DND-41 (cell line): Measurements from ENCODE around the gene APOOL.
"Not testable (repeated sequence)": the region's sequence is repeated elsewhere in the genome, so short reads cannot be mapped to it uniquely, and the experiment has no call there.

Source experiments
- EZH2 ChIP-seq: IDR thresholded peaks from 3 replicates; pipeline ENCODE4 v1.6.1; 2012; ENCODE audit warnings: borderline replicate concordance, low read depth, mild to moderate bottlenecking, moderate library complexity, low read length, inconsistent platforms; ENCODE audit not compliant: severe bottlenecking
- TF ChIP-seq, protein P1 (sequence below): IDR thresholded peaks from 2 replicates; pipeline ENCODE4 v1.5.1; 2012; ENCODE audit warnings: borderline replicate concordance, low read length, moderate library complexity, mild to moderate bottlenecking; ENCODE audit not compliant: poor library complexity, severe bottlenecking; ENCODE audit errors: extremely low read depth

DNA sequence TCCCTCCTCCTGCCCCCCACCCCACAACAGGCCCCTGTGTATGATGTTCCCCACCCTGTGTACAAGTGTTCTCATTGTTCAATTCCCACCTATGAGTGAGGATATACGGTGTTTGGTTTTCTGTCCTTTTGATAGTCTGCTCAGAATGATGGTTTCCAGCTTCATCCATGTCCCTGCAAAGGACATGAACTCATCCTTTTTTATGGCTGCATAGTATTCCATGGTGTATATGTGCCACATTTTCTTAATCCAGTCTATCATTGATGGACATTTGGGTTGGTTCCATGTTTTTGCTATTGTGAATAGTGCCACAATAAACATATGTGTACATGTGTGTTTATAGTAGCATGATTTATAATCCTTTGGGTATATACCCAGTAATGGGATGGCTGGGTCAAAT, 73.6 kb downstream of the APOOL start:
- TF ChIP-seq, protein P1, sequence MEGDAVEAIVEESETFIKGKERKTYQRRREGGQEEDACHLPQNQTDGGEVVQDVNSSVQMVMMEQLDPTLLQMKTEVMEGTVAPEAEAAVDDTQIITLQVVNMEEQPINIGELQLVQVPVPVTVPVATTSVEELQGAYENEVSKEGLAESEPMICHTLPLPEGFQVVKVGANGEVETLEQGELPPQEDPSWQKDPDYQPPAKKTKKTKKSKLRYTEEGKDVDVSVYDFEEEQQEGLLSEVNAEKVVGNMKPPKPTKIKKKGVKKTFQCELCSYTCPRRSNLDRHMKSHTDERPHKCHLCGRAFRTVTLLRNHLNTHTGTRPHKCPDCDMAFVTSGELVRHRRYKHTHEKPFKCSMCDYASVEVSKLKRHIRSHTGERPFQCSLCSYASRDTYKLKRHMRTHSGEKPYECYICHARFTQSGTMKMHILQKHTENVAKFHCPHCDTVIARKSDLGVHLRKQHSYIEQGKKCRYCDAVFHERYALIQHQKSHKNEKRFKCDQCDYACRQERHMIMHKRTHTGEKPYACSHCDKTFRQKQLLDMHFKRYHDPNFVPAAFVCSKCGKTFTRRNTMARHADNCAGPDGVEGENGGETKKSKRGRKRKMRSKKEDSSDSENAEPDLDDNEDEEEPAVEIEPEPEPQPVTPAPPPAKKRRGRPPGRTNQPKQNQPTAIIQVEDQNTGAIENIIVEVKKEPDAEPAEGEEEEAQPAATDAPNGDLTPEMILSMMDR, result not testable (repeated sequence)
- TF ChIP-seq EZH2, result not testable (repeated sequence)
